ENCODE data around the gene STXBP4. TPM values are rescaled to one million over a fixed set of nuclear protein-coding genes. Genes with fewer than 3 reads are reported as not detected.

Gene STXBP4
- total RNA-seq = 10 to 100 TPM in 3 of 4 donors, 1 to 10 TPM in 1; 7.3 to 35.0 (median 18.0) TPM

- TF ChIP-seq CTCF (IDR thresholded peaks at IDR 0.05; ENCODE audit: low read depth) = no peak
Measured at GRCh38 chr17:54968262-54968987, at the start of gene STXBP4, which contains the start of gene COX11. Gene STXBP4, plus strand, starts transcription at chr17:54968765. Its CDS starts 17,455 bp downstream, at chr17:54986220. Gene COX11, minus strand, starts transcription at chr17:54968654. Its CDS starts 8 bp downstream, at chr17:54968646.

GRCh38 chr17:54919425-54919824, 49.1 kb upstream of the STXBP4 start:
- no peak for TF ChIP-seq CTCF (IDR thresholded peaks at IDR 0.05; ENCODE audit: low read depth)

- TF ChIP-seq CTCF (IDR thresholded peaks at IDR 0.05; ENCODE audit: low read depth) = no peak
Measured at GRCh38 chr17:54920819-54921218, 47.7 kb upstream of the STXBP4 start.

- no peak for TF ChIP-seq CTCF (IDR thresholded peaks at IDR 0.05; ENCODE audit: low read depth)
Measured at GRCh38 chr17:54924405-54924804, 44.2 kb upstream of the STXBP4 start.

GRCh38 chr17:54927525-54927924, 41.0 kb upstream of the STXBP4 start:
- no peak for TF ChIP-seq CTCF (IDR thresholded peaks at IDR 0.05; ENCODE audit: low read depth)

- TF ChIP-seq CTCF (IDR thresholded peaks at IDR 0.05; ENCODE audit: low read depth) = no peak
Measured at GRCh38 chr17:54932711-54933110, 35.9 kb upstream of the STXBP4 start.

- TF ChIP-seq CTCF (IDR thresholded peaks at IDR 0.05; ENCODE audit: low read depth) = no peak
Measured at GRCh38 chr17:54933921-54934320, 34.6 kb upstream of the STXBP4 start.

Measured in subcutaneous adipose tissue (tissue), 4 donors.